GM08714 (cell line): ENCODE measurements around the gene EPGN.
"Not testable (repeated sequence)": the region's sequence is repeated elsewhere in the genome, so short reads cannot be mapped to it uniquely, and the experiment has no call there.

Experiments
- H3K4me3 ChIP-seq: fragments of 200-500 bp; sonication (Bioruptor generic); 2 replicates; pipeline ENCODE4 v1.5.1; 2014; ENCODE audit warnings: mild to moderate bottlenecking, low read length, inconsistent platforms
- ZNF274 ChIP-seq: IDR thresholded peaks from 2 replicates; pipeline ENCODE4 v1.6.1; 2012; ENCODE audit warnings: mild to moderate bottlenecking, low read depth, low read length

The EPGN gene

GRCh38 chr4:74320559-74321118 lies 12.4 kb downstream of the EPGN start:
- no peak for TF ChIP-seq ZNF274
- no peak overlapping the region for H3K4me3 ChIP-seq

GRCh38 chr4:74322301-74322700 lies 14.0 kb downstream of the EPGN start:
- no peak overlapping the region for H3K4me3 ChIP-seq
- no peak for TF ChIP-seq ZNF274

DNA sequence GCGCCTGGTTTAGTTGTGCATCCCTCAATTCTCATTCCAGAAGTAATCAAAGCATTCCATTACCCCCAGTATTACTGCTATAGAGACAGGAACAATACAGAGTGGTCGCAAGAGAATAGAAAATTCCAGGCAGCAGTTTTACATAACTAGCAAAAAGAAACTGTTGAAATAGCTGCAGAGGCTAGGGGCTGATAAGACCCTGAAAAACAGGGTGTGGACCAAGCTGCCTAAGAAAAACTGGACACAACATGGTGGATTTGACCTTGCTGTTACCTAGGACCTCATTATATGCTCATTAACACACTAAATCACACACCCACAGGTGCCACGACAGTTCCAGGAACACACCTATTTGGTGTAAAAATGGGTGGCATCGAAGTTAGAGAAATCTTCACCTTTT lies 15.4 kb downstream of the EPGN start:
- no peak for TF ChIP-seq ZNF274
- no peak overlapping the region for H3K4me3 ChIP-seq

DNA sequence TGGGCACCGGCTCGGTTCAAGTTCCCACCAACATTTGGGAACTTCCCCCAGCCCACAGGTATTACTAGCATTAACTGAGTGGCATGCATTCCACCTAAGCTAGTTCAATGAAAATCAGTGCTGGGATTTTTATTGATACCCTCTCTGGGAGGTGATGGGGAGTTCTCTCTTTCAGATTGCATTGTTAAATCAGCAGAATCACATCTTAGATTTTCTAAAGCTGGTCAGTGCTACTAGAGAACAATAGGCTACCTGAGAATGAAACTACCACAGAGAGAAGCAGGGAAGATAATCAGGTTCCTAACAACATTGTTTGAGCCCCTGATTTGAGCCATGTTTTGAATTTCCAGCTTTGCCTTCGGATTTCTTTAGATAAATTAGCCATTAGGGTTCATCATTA lies 16.0 kb downstream of the EPGN start:
- no peak overlapping the region for H3K4me3 ChIP-seq
- TF ChIP-seq ZNF274, result no peak

GRCh38 chr4:74325886-74326285 lies 17.6 kb downstream of the EPGN start:
- no peak overlapping the region for H3K4me3 ChIP-seq
- no peak for TF ChIP-seq ZNF274

- no peak for TF ChIP-seq ZNF274
- no peak overlapping the region for H3K4me3 ChIP-seq
Observed at GRCh38 chr4:74327762-74328161, 19.5 kb downstream of the EPGN start.

- no peak for TF ChIP-seq ZNF274
- no peak overlapping the region for H3K4me3 ChIP-seq
Observed at GRCh38 chr4:74328501-74328900, 20.2 kb downstream of the EPGN start.

GRCh38 chr4:74329307-74329706 lies 21.0 kb downstream of the EPGN start:
- no peak for TF ChIP-seq ZNF274
- H3K4me3 ChIP-seq, result no peak overlapping the region

DNA sequence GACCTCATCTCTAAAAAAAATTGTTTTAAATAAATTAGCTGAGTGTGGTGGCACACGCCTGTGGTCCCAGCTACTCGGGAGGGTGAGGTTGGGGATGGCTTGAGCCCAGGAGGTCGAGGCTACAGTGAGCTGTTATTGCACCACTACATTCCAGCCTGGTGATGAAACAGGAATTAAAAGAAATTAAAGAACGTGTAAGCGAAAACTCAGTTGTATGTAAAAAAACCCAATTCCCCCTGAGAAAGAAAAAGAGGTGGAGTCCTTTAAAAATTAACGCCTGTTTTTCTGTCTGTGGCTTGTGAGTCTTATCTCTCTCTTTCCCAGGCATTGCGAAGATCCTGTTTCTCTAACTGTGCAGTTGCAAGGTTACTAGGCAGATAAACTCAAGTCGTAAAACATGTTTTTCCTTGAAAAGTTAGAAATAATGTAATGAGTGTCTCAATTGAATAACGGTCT lies 22.1 kb downstream of the EPGN start:
- H3K4me3 ChIP-seq, result no peak overlapping the region
- no peak for TF ChIP-seq ZNF274

DNA sequence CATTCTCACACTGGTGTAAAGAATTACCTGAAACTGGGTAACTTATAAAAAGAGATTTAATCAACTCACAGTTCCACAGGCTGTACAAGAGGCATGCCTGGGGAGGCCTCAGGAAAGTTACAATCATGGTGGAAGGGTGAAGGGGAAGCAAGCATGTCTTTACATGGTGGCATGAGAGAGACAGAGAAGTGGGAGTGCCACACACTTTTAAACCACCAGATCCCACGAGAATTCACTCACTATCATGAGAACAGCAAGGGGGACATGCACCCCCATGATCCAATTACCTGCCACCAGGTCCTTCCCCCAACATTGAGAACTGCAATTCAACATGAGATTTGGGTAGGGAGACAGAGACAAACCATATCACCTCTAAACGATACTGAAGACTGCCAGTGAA lies 23.0 kb downstream of the EPGN start:
- TF ChIP-seq ZNF274, result no peak

GRCh38 chr4:74331944-74332343 lies 23.7 kb downstream of the EPGN start:
- no peak overlapping the region for H3K4me3 ChIP-seq
- TF ChIP-seq ZNF274, result no peak

More for the DNA sequence above, 23.0 kb downstream of the EPGN start:
- H3K4me3 ChIP-seq, result no peak overlapping the region

DNA sequence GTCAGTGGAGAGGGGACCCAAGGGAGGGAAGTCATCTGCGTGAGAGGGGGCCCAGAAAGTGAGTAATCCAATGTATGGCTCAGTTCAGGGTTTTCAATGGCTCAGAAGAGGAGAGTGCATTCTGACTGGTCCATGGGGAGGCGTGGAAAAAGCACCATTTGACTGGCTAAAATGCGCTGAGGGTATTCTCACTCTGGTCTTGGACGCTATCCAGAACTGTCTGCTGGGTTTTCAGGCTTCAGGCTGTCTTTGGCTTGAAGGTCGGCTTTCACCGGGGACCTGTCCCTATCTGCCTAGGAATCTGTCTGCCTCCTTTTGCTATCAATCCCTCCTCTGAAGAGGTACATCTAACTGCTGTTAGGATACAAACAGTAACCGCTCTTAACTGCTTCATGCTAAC lies 26.4 kb downstream of the EPGN start:
- TF ChIP-seq ZNF274, result no peak
- H3K4me3 ChIP-seq, result no peak overlapping the region

DNA sequence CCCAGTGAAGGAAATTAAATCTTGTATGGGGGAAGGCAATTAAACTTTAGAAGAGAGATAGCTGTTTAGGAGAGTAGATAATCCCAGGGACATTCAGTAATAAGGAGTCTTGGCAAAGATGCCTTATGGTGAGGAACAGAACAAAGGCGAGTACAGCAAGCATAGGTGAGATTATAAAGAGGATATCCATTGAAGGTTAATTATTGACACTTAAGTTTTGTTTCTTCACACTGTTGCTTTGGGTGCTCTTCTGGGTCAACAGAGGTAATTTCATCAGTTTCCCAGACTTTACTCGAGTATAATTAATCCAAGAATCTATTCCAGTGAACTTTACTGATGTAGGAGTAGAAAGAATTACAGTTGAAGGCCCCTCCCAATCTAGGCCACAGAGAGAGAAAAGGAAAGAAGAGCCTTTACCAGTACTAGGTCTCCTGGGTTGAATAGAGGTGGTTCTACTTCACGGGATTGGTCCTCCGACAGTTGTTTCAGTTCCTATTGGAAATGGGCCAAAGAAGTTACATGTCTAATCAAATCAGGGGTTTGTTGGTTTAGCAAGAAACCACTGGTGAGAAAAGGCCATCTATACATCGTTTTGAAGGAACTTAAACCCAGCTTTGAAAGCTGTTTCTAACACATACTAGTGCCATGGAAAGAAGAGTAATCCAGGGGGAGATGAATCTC lies 27.2 kb downstream of the EPGN start:
- H3K4me3 ChIP-seq, result no peak overlapping the region
- no peak for TF ChIP-seq ZNF274

GRCh38 chr4:74338792-74339333 lies 30.6 kb downstream of the EPGN start:
- TF ChIP-seq ZNF274, result no peak
- no peak overlapping the region for H3K4me3 ChIP-seq

GRCh38 chr4:74339501-74339900 lies 31.2 kb downstream of the EPGN start:
- TF ChIP-seq ZNF274, result no peak
- no peak overlapping the region for H3K4me3 ChIP-seq

- H3K4me3 ChIP-seq, result not testable (repeated sequence)
Observed at GRCh38 chr4:74340421-74340820, 32.2 kb downstream of the EPGN start.

GRCh38 chr4:74344031-74344430 lies 35.8 kb downstream of the EPGN start:
- TF ChIP-seq ZNF274, result no peak
- no peak overlapping the region for H3K4me3 ChIP-seq
